Measurements from ENCODE around the gene CRTC1. TPM values are rescaled to one million over a fixed set of nuclear protein-coding genes. Genes with fewer than 3 reads are reported as not detected.
"Not testable (repeated sequence)": the region's sequence is repeated elsewhere in the genome, so short reads cannot be mapped to it uniquely, and the experiment has no call there.

The CRTC1 gene
- total RNA-seq, 1 donor: 6.7 TPM

- no peak for DNase-seq (ENCODE audit: low read depth in 2 of 3, low spot score in 2 of 3)
Observed at GRCh38 chr19:18719541-18719940, 36.1 kb downstream of the CRTC1 start.

GRCh38 chr19:18723871-18724377, 40.4 kb downstream of the CRTC1 start:
- no peak for DNase-seq (ENCODE audit: low read depth in 2 of 3, low spot score in 2 of 3)

GRCh38 chr19:18725841-18726770, 42.6 kb downstream of the CRTC1 start:
- no peak for DNase-seq (ENCODE audit: low read depth in 2 of 3, low spot score in 2 of 3)

- DNase-seq (ENCODE audit: low read depth in 2 of 3, low spot score in 2 of 3): no peak
Observed at GRCh38 chr19:18726846-18727245, 43.4 kb downstream of the CRTC1 start.

- not testable (repeated sequence) for DNase-seq (ENCODE audit: low read depth in 2 of 3, low spot score in 2 of 3)
Observed at GRCh38 chr19:18727602-18728001, 44.1 kb downstream of the CRTC1 start.

GRCh38 chr19:18729933-18730530, 46.6 kb downstream of the CRTC1 start:
- no peak for DNase-seq (ENCODE audit: low read depth in 2 of 3, low spot score in 2 of 3)

GRCh38 chr19:18730885-18731513, 47.5 kb downstream of the CRTC1 start:
- DNase-seq (ENCODE audit: low read depth in 2 of 3, low spot score in 2 of 3): peak in 1 of 3 donors; percentile 9

GRCh38 chr19:18731562-18732008, 48.1 kb downstream of the CRTC1 start:
- peak in 1 of 3 donors; percentile 33 for DNase-seq (ENCODE audit: low read depth in 2 of 3, low spot score in 2 of 3)

GRCh38 chr19:18733196-18733647, 49.7 kb downstream of the CRTC1 start:
- no peak for DNase-seq (ENCODE audit: low read depth in 2 of 3, low spot score in 2 of 3)

GRCh38 chr19:18733762-18734332, 50.4 kb downstream of the CRTC1 start:
- DNase-seq (ENCODE audit: low read depth in 2 of 3, low spot score in 2 of 3): not testable (repeated sequence)

- no peak for DNase-seq (ENCODE audit: low read depth in 2 of 3, low spot score in 2 of 3)
Observed at GRCh38 chr19:18735324-18735723, 51.8 kb downstream of the CRTC1 start.

GRCh38 chr19:18735752-18736151, 52.3 kb downstream of the CRTC1 start:
- no peak for DNase-seq (ENCODE audit: low read depth in 2 of 3, low spot score in 2 of 3)

- no peak for DNase-seq (ENCODE audit: low read depth in 2 of 3, low spot score in 2 of 3)
Observed at GRCh38 chr19:18736415-18737336, 53.2 kb downstream of the CRTC1 start.

GRCh38 chr19:18737337-18737953, 54.0 kb downstream of the CRTC1 start:
- no peak for DNase-seq (ENCODE audit: low read depth in 2 of 3, low spot score in 2 of 3)

GRCh38 chr19:18737954-18738351, 54.5 kb downstream of the CRTC1 start:
- DNase-seq (ENCODE audit: low read depth in 2 of 3, low spot score in 2 of 3): no peak

- DNase-seq (ENCODE audit: low read depth in 2 of 3, low spot score in 2 of 3): no peak
Observed at GRCh38 chr19:18738961-18739690, 55.6 kb downstream of the CRTC1 start.

GRCh38 chr19:18741124-18742121, 57.9 kb downstream of the CRTC1 start:
- no peak for DNase-seq (ENCODE audit: low read depth in 2 of 3, low spot score in 2 of 3)

Data from hematopoietic multipotent progenitor cell (in vitro differentiated cells).